Measurements from ENCODE around the gene KRT86. TPM values are rescaled to one million over a fixed set of nuclear protein-coding genes. Genes with fewer than 3 reads are reported as not detected.

Gene KRT86
- total RNA-seq, 1 donor from 2014 or later: not detected

Other genes starting within 250 kb of the KRT86 start
- gene NR4A1, start 223.2 kb upstream of the KRT86 start, total RNA-seq (ENCODE audit: unreplicated experiment): 1.0 TPM
- gene ATG101, start 204.7 kb upstream of the KRT86 start, total RNA-seq (ENCODE audit: unreplicated experiment): 30.6 TPM
- not detected for gene SMIM41, start 194.9 kb upstream of the KRT86 start, total RNA-seq (ENCODE audit: unreplicated experiment)
- gene KRT80, start 82.6 kb upstream of the KRT86 start, total RNA-seq (ENCODE audit: unreplicated experiment): 1.5 TPM
- gene KRT7, start 41.4 kb upstream of the KRT86 start, total RNA-seq (ENCODE audit: unreplicated experiment): not detected
- gene KRT81, start 16.9 kb downstream of the KRT86 start, total RNA-seq (ENCODE audit: unreplicated experiment): not detected
- not detected for gene KRT83, start 46.8 kb downstream of the KRT86 start, total RNA-seq (ENCODE audit: unreplicated experiment)
- gene KRT85, start 92.8 kb downstream of the KRT86 start, total RNA-seq (ENCODE audit: unreplicated experiment): not detected
- gene KRT84, start 111.0 kb downstream of the KRT86 start, total RNA-seq (ENCODE audit: unreplicated experiment): not detected
- gene KRT82, start 131.7 kb downstream of the KRT86 start, total RNA-seq (ENCODE audit: unreplicated experiment): not detected
- not detected for gene KRT75, start 159.7 kb downstream of the KRT86 start, total RNA-seq (ENCODE audit: unreplicated experiment)
- not detected for gene KRT6B, start 177.5 kb downstream of the KRT86 start, total RNA-seq (ENCODE audit: unreplicated experiment)
- not detected for gene KRT6C, start 199.2 kb downstream of the KRT86 start, total RNA-seq (ENCODE audit: unreplicated experiment)
- not detected for gene KRT6A, start 218.6 kb downstream of the KRT86 start, total RNA-seq (ENCODE audit: unreplicated experiment)
- not detected for gene KRT5, start 245.7 kb downstream of the KRT86 start, total RNA-seq (ENCODE audit: unreplicated experiment)

Measured in endothelial cell (in vitro differentiated cells).